ENCODE results near the gene LCP2.

DNA sequence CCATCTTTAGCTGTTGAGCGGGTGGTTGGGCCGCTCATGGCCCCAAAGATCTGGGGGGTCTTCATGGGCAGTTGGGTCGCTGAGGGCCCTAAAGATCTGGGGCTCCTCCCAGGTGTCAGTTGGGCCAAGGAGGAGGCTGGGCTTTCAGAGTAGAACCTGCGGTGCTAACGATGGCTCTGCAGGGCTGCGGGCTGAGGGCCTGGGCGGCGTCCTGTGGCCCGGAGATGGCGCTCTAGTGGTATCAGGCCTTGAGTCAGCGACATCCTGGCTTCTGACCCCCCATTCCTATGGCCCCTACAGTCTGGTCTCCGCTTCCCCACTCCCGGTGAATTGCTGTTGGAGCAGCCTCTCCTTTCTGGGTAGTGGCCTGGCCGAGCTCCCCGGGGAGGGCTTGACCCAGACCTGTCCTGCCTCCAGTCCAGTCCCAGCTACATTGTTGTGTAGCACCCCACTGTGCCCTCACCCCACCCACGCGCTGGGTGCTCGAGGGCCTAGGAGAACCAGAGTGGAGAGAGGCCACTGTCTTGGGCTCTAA is 64.2 kb downstream of the LCP2 start:
- TF ChIP-seq POLR2A (IDR thresholded peaks at IDR 0.05) = no peak
- TF ChIP-seq, protein P1, sequence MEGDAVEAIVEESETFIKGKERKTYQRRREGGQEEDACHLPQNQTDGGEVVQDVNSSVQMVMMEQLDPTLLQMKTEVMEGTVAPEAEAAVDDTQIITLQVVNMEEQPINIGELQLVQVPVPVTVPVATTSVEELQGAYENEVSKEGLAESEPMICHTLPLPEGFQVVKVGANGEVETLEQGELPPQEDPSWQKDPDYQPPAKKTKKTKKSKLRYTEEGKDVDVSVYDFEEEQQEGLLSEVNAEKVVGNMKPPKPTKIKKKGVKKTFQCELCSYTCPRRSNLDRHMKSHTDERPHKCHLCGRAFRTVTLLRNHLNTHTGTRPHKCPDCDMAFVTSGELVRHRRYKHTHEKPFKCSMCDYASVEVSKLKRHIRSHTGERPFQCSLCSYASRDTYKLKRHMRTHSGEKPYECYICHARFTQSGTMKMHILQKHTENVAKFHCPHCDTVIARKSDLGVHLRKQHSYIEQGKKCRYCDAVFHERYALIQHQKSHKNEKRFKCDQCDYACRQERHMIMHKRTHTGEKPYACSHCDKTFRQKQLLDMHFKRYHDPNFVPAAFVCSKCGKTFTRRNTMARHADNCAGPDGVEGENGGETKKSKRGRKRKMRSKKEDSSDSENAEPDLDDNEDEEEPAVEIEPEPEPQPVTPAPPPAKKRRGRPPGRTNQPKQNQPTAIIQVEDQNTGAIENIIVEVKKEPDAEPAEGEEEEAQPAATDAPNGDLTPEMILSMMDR (IDR thresholded peaks at IDR 0.05) = no peak

All from adrenal gland (tissue), 5 donors.